Gastrocnemius medialis (tissue), 4 donors: Measurements from ENCODE around the gene DNAJC22.

ENCODE experiments used
- CTCF ChIP-seq, 5 experiments: fragments of 450-650 bp in 3 of 5; fragments of 200-600 bp in 2 of 5; sonication (generic) in 2 of 5; IDR thresholded peaks in 4 of 5; conservative IDR thresholded peaks in 1 of 5; 1 replicate in 4 of 5; 2 replicates in 1 of 5; pipeline ENCODE4 v1.5.1; 2016 to 2019; ENCODE audit warnings: antibody characterized with exemption in 5 of 5, mild to moderate bottlenecking in 3 of 5, moderate library complexity in 3 of 5
- POLR2A ChIP-seq, 2 donors: fragments of 450-650 bp; IDR thresholded peaks; one replicate each; pipeline ENCODE4 v1.6.1; 2017; ENCODE audit warnings: antibody characterized with exemption in 2 of 2, mild to moderate bottlenecking in 2 of 2, moderate library complexity in 2 of 2

- TF ChIP-seq POLR2A (IDR thresholded peaks at IDR 0.05) (no peak), CTCF (IDR thresholded peaks at IDR 0.05 in 4 of 5, conservative IDR thresholded peaks at IDR 0.05 in 1 of 5) (no peak)
These were observed 11.4 kb upstream of the DNAJC22 start for GRCh38 chr12:49335118-49335954.
